GM18511 (cell line): ENCODE results near the gene MRPL55.

Experiments used
- ATAC-seq: cut with Tn5 transposase; IDR thresholded peaks from one replicate; pipeline ENCODE4 v1.9.1; 2021; ENCODE audit warnings: mild to moderate bottlenecking, moderate library complexity; ENCODE audit not compliant: unreplicated experiment

Gene MRPL55

GRCh38 chr1:228088586-228089498, 20.3 kb downstream of the MRPL55 start:
- no peak for ATAC-seq

- no peak for ATAC-seq
Observed at GRCh38 chr1:228087771-228088251, 21.3 kb downstream of the MRPL55 start.

- ATAC-seq, result no peak
Observed at GRCh38 chr1:228085287-228085951, 23.7 kb downstream of the MRPL55 start.

GRCh38 chr1:228084797-228085196, 24.3 kb downstream of the MRPL55 start:
- ATAC-seq, result no peak

- ATAC-seq, result no peak
Observed at GRCh38 chr1:228084325-228084724, 24.8 kb downstream of the MRPL55 start.

- ATAC-seq, result no peak
Observed at GRCh38 chr1:228083871-228084278, 25.2 kb downstream of the MRPL55 start.

- peak; percentile 26 for ATAC-seq
Observed at GRCh38 chr1:228082918-228083870, 25.9 kb downstream of the MRPL55 start.

- ATAC-seq, result peak; percentile 74
Observed at GRCh38 chr1:228082214-228082917, 26.7 kb downstream of the MRPL55 start, which contains the start of gene ARF1. TSS of gene ARF1 (plus strand) at chr1:228082708. CDS start at chr1:228097115, 14,407 bp downstream.

GRCh38 chr1:228081578-228082213, 27.4 kb downstream of the MRPL55 start:
- peak; percentile 34 for ATAC-seq

GRCh38 chr1:228081144-228081543, 28.0 kb downstream of the MRPL55 start:
- no peak for ATAC-seq

GRCh38 chr1:228079601-228080263, 29.4 kb downstream of the MRPL55 start:
- no peak for ATAC-seq

- no peak for ATAC-seq
Observed at GRCh38 chr1:228079013-228079412, 30.1 kb downstream of the MRPL55 start.

GRCh38 chr1:228077565-228078330, 31.4 kb downstream of the MRPL55 start:
- no peak for ATAC-seq

GRCh38 chr1:228076796-228077430, 32.2 kb downstream of the MRPL55 start:
- no peak for ATAC-seq

- no peak for ATAC-seq
Observed at GRCh38 chr1:228075801-228076271, 33.3 kb downstream of the MRPL55 start.

- no peak for ATAC-seq
Observed at GRCh38 chr1:228074954-228075730, 34.0 kb downstream of the MRPL55 start.
